GM19463 (cell line): ENCODE measurements around the gene AGAP6.
A peak's percentile ranks its signal among the peaks of the same experiment; 100 is the strongest.
"Not testable (repeated sequence)": the region's sequence is repeated elsewhere in the genome, so short reads cannot be mapped to it uniquely, and the experiment has no call there.

Experiments used
- ATAC-seq: cut with Tn5 transposase; IDR thresholded peaks from one replicate; pipeline ENCODE4 v1.9.1; 2021; ENCODE audit warnings: mild to moderate bottlenecking, moderate library complexity; ENCODE audit not compliant: unreplicated experiment

The AGAP6 gene

DNA sequence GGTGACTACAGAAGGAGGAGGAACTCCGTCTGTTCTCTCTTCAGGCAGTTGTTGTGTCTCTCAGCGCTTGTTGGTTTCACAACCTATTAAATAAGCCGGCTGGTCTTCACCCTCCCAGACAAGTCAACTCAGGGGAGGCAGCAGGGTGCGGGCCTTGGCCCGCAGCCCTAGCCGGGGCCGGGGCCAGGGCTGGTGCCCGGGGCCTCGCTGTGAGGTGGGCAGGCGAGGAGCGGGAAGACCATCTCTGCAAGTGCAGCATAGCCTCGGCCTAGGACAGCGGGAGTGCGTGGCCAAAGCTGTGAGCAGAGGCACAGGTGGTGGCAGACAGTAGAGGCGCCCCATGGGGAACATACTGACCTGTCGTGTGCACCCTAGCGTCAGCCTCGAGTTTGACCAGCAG, at the start of gene AGAP6:
TSS of gene AGAP6 (plus strand) at position 31 of the 400 bp plus-strand sequence. CDS start at position 341, 310 bp downstream.
- ATAC-seq, result not testable (repeated sequence)

DNA sequence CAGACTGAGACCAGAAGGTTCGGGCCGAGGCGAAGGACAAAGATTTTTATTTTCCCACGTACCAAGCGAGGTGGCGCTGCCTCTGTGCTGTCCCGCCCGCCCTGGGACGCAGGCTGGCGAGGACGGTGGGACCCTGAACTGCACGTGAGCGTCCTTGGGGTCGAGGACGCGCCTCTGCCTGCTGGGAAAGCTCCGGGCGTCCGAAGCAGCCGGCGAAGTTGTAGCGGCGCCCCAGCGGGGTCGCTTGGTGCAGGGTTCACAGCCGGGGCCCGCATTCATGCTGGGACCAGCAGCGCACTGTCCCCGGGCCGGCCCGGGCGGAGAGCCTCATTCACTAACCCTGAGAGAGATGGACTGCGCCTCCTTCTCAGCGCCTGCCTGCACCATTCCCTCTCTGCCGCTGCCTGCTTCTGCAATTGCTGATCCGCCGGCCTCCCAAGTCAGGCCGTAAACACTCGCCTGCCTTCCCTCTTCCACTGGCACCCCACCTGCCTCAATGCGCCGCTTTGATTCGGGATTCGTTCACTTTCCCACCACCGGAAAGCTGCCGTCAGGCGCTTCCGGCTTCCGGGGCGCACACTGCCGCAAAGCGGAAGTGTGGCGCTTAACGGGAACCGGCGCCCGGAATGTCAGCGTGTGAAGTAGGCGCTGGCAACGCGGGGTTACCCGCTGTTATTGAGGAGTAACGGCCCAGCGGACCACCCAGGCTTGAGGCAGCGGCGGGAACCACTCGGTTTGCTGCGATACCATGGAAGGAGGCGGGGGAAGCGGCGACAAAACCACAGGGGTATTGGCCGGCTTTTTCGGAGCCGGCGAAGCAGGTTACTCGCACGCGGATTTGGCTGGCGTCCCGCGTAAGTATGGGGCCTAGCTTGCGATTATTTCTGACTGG, 46.5 kb upstream of the AGAP6 start, which contains the start of the genes PARG and TIMM23B:
TSS of gene PARG (minus strand) at position 581 of the 892 bp plus-strand sequence. CDS start at position 279, 302 bp downstream.
TSS of gene TIMM23B (plus strand) at position 607 of the 892 bp plus-strand sequence. CDS start at position 749, 142 bp downstream.
- peak; percentile 70 for ATAC-seq

DNA sequence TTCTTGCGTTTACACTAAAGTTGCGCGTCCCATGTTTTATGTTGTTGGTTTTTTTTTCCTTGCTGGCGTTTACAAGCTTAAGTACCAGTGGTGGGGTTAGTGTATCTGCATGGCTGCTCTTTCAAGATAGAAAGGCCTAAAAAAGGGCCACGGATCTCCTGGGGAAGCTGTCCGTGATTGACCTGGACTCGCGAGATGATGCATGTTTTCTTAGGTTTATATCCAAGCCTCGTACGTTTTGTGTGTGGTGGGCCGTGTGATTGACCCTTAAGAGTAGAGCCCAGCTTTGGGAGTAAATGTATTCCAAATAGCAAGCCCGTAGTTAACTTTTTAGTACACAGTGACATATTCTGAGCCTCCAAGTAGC, 45.9 kb upstream of the AGAP6 start:
- peak; percentile 4 for ATAC-seq

DNA sequence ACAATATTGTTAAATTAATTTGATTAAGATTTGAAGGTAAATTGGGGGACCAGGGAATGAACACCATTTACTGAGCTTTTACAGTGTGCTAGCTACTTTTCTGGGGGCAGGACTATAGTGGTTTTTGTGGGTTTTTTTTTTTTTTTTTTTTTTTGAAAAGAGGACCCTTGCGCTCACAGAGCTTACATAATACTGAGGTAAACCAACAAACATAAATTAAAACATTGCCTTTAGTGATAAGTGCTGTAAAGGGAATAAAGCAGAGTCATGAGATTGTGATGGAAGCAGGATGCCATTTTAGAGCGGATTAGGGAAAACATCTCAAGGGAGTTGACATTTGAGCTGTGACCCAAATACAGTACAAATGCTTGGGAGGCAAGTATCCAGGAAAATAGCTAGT, 44.6 kb upstream of the AGAP6 start:
- ATAC-seq, result not testable (repeated sequence)

DNA sequence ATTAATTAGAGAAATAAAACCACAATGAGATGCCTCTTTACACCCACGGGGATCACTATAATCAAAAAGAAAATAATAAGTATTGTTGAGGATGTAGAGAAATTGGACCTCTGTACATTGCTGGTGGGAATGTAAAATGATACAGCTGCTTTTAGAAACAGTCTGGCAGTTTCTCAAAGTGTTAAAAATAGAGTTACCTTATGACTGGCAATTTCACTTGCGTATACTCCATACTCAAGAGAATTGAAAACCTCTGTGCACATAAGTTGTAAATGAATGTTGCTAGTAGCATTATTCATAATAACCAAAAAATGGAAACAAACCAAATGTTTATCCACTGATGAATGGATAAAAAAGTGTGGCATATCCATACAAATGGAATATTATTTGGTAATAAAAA, 40.1 kb upstream of the AGAP6 start:
- ATAC-seq, result not testable (repeated sequence)

DNA sequence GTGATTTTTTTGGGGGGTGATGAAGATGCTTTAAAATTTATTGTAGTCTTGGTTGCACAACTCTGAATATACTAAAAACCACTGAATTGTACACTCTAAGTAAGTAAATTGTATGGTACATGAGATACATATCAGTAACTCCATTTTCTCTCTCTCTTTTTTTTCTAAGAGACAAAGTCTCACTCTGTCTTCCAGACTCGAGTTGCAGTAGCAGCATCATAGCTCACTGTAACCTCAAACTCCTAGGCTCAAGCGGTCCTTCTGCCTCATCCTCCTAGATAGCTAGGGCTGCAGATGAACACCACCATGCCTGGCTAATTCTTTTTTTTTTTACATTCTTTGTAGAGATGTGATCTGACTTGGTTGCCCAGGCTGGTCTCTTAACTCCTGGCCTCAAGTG, 39.5 kb upstream of the AGAP6 start:
- not testable (repeated sequence) for ATAC-seq

DNA sequence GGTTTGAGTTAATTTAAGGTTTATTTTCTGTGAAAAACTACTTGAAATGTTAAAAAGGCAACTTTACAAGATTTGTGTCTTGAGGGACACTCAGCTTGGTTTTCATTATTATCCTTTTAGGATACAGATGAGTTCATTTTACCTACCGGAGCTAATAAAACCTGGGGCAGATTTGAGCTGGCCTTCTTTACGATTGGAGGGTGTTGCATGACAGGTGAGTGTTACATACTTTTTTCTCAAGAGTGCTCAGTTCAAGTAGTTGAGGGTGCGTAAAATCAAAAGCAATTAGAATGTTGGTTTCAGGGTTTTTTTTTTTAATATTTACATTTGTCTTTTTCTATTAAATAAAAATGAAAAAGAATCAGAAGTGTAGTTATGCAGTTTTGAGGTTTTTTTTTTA, 36.2 kb upstream of the AGAP6 start:
- not testable (repeated sequence) for ATAC-seq

DNA sequence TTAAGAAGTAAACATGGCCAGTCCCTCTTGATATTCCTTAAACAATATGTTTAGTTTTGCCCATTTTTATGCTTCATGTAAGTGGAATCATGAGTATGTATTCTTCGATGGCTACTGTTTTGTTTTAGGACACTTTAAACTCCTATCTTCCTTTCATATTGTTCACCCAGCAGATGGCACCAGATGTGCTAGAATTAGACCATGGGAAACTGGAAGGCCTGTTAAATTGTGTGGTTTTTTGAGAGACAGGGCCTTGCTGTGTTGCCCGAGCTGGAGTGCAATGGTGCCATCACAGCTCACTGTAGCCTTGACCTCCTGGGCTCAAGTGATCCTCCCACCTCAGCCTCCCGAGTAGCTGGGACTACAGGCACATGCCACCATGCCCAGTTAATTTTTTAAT, 35.1 kb upstream of the AGAP6 start:
- peak; percentile 50 for ATAC-seq

DNA sequence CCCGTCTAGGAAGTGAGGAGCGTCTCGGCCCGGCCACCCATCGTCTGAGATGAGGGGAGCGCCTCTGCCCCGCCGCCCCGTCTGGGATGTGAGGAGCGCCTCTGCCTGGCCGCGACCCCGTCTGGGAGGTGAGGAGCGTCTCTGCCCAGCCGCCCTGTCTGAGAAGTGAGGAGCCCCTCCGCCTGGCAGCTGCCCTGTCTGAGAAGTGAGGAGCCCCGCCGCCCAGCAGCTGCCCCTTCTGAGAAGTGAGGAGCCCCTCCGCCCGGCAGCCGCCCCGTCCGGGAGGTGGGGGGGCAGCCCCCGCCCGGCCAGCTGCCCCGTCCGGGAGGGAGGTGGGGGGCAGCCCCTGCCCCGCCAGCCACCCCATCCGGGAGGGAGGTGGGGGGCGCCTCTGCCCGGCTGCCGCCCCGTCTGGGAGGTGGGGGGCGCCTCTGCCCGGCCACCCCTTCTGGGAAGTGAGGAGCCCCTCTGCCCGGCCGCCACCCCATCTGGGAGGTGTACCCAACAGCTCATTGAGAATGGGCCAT, 17.8 kb upstream of the AGAP6 start:
- ATAC-seq, result not testable (repeated sequence)

DNA sequence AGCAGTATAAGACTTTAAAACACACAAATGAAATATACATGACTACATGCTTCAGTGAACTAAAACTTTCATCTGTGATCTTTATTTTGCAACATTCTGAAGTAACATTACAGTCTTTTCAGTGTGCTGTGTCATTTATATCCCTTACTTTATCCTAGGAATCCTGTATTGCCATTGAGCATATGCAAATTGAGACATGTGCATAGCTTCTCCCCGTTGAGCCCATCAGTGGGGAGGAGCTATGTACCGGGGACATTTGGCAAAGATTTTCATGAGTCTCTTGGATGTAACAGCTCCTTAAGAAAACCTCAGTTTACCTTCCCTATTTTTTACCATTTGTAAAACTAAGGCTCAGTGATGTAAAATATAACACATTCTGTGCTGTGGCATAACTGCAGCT, 16.7 kb upstream of the AGAP6 start:
- ATAC-seq, result not testable (repeated sequence)

DNA sequence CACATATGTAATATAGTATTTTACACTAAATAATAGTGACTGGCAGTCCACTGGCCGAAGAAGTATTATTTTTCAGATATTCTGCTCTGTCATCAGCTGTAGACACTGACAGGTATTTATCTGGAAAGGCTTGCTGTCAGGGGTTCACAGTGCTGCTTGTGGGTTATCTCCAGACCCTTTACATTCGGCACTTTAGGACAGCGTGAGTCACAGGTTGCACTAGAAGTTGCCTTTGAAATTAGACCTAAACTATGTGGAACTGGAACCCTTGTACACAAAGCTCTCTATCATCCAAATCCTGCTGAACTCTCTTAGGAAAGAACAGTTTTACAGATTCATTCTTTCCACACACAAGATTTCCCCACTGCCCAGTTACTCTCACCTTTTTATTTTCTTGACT, 16.1 kb upstream of the AGAP6 start:
- not testable (repeated sequence) for ATAC-seq

DNA sequence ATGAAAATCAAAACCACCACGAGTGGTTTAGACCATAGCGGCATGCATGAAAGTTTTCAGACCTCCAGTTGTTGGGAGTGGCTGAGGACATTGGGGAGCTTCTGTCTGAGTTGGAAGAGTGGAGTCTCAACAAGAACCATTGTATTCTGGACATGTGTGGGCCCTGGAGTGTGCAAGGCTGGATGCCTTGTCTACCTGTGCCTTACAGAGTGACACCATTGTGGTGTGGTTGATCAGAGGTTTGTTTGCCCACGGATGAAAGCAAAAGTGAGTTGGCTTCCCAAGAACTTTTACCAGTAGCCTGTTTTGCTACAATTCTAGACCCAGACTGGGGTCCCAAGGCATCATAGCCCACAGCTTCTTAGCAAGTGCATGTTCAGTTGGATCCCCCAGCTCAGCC, 10.4 kb upstream of the AGAP6 start:
- ATAC-seq, result not testable (repeated sequence)

DNA sequence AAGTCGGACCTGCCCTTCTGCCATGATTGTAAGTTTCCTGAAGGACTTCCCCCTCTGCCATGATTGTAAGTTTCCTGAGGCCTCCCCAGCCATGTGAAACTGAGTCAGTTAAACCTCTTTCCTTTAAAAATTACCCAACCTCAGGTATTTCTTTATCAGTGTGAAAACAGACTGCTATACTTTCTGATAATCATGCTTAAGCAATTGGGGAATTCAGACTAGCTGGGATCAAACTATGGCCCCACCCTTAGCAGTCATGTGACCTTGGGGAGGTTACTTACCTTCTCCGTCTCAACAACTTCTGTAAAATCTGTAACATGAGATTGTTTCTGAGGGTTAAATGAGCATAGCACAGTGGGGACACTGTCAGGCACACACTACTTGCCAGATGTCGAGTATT, 999 bp upstream of the AGAP6 start:
- not testable (repeated sequence) for ATAC-seq

DNA sequence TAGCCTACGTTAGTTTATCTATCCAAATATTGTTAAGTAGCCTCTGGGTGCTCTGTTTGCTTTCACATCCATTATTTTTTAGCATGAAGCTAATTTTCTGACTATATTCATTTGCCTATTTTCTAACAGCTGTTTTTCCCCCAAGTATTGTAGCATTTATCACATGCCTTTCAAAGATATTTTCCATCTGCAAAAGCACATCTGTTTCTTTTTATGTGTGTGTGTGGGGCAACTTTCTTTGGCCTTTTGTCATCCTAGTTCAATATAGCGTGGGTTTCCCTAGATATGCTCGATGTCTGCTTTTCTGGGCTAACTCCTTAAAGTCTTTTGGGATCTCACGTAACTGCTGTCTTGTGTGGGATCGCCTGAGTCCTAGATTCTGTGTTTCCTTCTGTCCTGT, 7.1 kb downstream of the AGAP6 start:
- not testable (repeated sequence) for ATAC-seq

DNA sequence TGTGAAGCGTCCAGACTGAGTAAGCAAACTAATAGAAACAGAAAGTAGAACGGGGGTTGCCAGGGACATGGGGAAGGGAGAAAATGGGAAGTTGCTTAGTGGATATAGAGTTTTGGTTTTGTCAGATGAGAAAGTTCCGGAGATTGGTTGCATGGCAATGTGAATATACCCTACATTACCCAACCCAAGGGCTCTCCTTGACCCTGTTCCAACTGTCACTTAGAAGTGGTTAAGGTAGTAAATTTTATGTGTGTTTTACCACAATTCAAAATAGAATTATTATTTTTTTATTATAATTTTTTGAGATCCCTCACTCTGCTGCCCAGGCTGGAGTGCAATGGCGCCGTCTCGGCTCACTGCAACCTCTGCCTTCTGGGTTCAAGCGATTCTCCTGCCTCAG, 25.8 kb downstream of the AGAP6 start:
- not testable (repeated sequence) for ATAC-seq

DNA sequence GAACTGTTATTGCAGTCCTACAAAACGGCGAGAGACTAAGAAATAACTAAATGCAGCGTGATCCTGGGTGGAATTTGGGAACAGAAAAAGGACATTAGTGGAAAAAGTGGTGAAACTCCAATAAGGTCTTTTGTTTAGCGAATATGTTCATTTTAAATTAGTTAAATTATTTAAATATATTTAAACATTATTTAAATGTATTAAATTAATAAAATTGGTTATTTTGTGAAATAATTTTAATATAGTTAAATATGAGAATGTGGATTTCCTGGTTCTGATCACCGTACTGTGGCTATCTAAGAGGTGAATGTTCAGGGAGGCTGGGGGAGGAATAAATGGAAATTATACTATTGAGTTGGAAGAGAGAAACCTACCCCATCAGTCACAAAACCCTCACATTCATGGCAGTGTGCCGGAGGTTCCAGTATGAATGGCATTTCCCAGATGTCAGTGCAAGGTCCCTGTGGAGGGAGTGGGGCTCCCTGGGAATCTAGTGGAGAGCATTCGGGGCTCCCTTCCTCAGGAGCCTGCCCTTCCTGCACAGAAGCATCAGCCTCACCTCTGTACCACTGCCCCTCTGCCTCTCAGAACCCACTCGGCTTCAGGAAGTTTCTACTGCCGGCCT, 27.5 kb downstream of the AGAP6 start:
- ATAC-seq, result not testable (repeated sequence)

DNA sequence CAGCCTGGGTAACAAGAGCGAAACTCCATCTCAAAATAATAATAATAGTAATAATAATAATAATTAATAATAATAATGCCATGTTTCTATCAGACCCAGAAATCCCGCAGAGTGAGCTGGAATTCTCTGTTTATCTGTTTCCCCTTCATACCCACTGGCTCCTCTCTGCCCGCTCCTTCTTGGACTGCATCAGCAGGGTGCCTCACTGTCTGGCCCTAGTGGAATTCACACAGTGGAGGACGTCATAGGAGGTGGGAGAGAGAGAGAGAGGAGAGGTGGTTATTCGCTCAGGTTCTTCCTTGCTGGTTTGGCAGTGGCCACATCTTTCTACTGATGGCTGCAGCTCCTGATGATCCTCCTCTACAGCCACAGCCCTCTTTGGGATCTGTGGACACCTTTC, 28.7 kb downstream of the AGAP6 start:
- ATAC-seq, result not testable (repeated sequence)

DNA sequence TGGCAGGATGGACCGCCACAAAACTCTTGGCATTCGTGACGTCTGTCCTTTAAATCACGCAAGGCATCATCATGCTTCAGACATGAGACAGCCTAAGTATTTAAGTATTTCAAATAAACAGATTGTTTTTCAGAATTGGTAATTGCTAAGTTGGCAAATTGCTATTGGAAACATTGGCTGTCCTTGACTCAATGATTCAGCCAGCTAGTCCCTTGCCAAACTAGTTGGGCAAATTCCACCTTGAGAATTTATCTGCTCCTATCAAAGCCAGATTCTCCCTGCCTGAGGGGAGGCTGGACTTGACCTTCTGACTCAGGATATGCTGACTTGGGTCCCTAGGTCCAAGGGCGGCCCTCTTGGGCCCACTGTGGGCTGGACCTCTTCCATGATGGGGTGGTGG, 29.4 kb downstream of the AGAP6 start:
- not testable (repeated sequence) for ATAC-seq

DNA sequence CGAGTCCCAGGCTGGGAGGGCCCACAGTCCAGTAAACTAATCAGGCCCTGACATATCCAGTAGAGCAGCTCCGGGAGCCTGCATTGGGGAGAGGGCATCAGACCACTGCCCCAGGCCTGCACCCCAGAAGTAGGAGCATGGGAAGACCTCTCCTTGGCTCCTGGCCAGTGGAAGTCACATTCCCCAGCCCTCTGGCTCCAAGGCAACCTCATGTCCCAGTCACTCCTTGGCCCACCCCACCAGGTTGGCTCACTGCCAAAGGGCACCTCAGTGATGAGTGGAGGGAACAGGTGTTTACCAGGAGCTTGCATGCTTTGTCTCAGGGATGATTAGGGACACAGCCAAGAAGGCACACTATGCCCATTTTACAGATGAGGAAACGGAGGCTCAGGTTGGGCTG, 31.1 kb downstream of the AGAP6 start:
- not testable (repeated sequence) for ATAC-seq

DNA sequence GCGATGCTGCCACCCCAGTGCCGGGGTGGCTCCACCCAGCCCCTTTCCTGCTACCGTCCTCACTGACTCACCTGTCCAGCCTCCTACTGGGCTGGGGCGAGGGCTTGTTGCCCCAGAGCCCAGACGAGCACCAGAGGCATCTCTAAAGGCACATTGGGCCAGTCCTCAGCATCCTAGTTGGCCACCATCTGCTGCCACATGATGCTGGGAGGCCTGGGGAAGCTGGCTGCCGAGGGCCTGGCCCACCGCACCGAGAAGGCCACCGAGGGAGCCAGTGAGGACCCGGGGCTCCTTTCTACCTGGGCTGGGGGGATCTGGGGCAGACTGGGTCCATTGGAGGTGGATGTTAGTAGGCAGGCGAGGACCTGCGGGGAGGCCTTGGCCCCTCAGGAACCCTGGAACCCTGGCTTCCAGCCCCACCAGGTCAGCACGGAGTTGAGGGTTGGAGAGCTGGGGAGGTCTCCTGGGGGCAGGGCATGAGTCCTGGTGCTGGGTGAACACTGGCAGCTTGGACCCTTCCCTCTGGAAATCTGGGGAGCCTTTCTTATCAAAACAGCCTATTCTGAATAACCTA, 32.3 kb downstream of the AGAP6 start:
- not testable (repeated sequence) for ATAC-seq

DNA sequence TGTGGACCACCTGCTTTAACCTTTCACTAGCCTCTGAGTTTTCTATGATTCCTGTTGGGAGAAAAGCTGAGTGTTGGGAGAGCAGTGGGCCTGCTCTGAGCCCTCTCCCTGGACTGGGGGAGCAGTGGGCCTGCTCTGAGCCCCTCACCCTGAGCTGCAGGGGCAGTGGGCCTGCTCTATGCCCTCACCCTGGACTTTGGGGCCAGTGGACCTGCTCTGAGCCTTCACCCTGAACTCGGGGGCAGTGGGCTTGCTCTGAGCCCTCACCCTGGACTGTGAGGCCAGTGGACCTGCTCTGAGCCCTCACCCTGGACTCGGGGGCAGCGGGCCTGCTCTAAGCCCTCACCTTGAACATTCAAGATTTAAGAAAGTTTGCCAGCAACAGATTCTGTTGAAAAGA, 33.4 kb downstream of the AGAP6 start:
- no peak for ATAC-seq
